Adrenal gland (tissue), 5 donors: ENCODE data around the gene MAP4K3.

Experiments
- CTCF ChIP-seq, 6 experiments: fragments of 450-650 bp in 4 of 6; fragments of 200-600 bp in 2 of 6; sonication (generic) in 1 of 6; IDR thresholded peaks; 1 replicate in 5 of 6; 2 replicates in 1 of 6; pipeline versions ENCODE4 v1.5.1 to v1.8.0; 2016 to 2021; ENCODE audit warnings: antibody characterized with exemption in 6 of 6, mild to moderate bottlenecking in 2 of 6, moderate library complexity in 1 of 6
- POLR2A ChIP-seq, 2 donors: fragments of 450-650 bp; IDR thresholded peaks; one replicate each; pipeline ENCODE4 v1.6.1; 2017; ENCODE audit warnings: antibody characterized with exemption in 2 of 2, mild to moderate bottlenecking in 2 of 2, moderate library complexity in 1 of 2
- donor health status: DM: no; HTN: no; CAD: no.

- TF ChIP-seq POLR2A (IDR thresholded peaks at IDR 0.05): no peak
- TF ChIP-seq CTCF (IDR thresholded peaks at IDR 0.05): no peak
Measured at GRCh38 chr2:39466311-39466710, 29.2 kb upstream of the MAP4K3 start.
